Cardiac muscle cell (in vitro differentiated cells and primary cell): Measurements from ENCODE around the gene SMIM22. TPM values are rescaled to one million over a fixed set of nuclear protein-coding genes. Genes with fewer than 3 reads are reported as not detected.

Source experiments
- DNase-seq, 2 donors: peaks; one replicate each; pipeline versions ENCODE4 v3.0.0 to v3.0.0-alpha.2; 2010 to 2017; ENCODE audit warnings: low read depth in 1 of 2, low spot score in 1 of 2
- H3K27ac ChIP-seq: fragments of 200-600 bp; sonication (generic); 2 replicates; pipeline ENCODE4 v1.5.1; 2016
- H3K27me3 ChIP-seq: fragments of 200-600 bp; sonication (generic); 2 replicates; pipeline ENCODE4 v1.6.0; 2016; ENCODE audit warnings: control low read depth
- H3K36me3 ChIP-seq: fragments of 200-600 bp; sonication (generic); 2 replicates; pipeline ENCODE4 v1.5.1; 2016; ENCODE audit warnings: control low read depth
- H3K4me1 ChIP-seq: fragments of 200-600 bp; sonication (generic); 2 replicates; pipeline ENCODE4 v1.8.1; 2017; ENCODE audit warnings: low read depth, mild to moderate bottlenecking, mixed run types
- H3K4me3 ChIP-seq: fragments of 200-600 bp; sonication (generic); 2 replicates; pipeline ENCODE4 v1.5.1; 2016; ENCODE audit warnings: mild to moderate bottlenecking
- H3K9me3 ChIP-seq: fragments of 200-600 bp; sonication (generic); 2 replicates; pipeline ENCODE4 v1.5.1; 2017; ENCODE audit warnings: low read depth, mild to moderate bottlenecking, control low read depth
- CTCF ChIP-seq: IDR thresholded peaks from 2 replicates; pipeline ENCODE4 v1.5.1; 2012; ENCODE audit warnings: low read depth, mild to moderate bottlenecking, low read length
- polyA plus RNA-seq: library from polyadenylated mRNA; unstranded; fragments of >200 nt; fragmentation: Nextera tagmentation; extraction: Ambion mirVana; gene quantifications from 2 replicates; pipeline ENCODE4 v1.2.1, GENCODE V29; 2016
- total RNA-seq: library from RNA; depleted of rRNA; stranded (reverse); fragments of >200 nt; gene quantifications from 2 replicates; pipeline ENCODE4 v1.2.3, GENCODE V29; 2016

Gene SMIM22
- total and polyA plus RNA-seq, 2 experiments from 2014 or later: 5.3 TPM; not detected in 1

DNA sequence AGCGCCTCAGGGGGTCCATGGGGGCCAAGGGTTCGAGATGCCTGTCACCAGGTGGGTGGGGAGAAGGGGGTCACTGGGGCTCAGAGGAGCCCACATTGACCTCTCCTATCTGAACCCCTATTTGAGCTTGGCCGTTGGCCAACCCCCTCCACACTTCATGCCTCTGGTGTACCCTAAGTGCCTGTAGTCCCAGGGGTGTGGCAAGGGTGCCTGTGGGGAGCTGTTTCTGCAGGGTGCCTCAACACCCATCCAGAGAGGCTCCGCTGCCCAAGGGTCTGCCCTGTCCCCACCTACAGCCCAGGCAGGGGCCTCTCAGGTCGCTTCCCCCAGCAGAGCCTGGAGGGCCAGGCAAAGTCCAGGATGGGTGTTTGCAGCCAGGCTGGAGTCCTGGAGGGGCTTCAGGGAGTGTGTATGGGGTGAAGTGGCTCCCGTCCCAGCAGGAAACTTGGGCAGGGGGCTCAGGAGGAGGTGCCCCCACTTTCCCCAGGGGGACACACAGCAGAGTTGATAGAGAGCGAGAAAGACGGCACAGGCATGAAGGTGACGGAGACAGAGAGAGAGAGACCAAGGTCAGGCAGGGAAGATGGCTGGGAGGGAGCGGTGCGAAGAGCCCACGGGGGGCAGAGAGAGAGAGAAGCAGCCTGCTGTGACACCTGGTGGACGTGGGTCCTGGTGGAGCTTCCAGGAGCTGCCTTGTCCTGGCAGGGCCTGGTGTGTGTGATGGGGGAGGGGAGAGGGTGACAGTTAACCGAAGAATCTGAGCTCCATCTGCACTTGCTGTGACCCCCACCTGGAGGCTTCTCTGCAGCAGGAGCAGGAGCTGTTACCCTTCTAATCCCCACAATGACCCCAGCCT is 7.3 kb upstream of the SMIM22 start, which contains the start of gene SEPTIN12:
TSS of gene SEPTIN12 (minus strand) at position 719 of the 856 bp plus-strand sequence. CDS start at position 19, 700 bp downstream.
- TF ChIP-seq CTCF: no peak
- no peak within 1 kb of the TSS for H3K4me3 ChIP-seq
- H3K36me3 ChIP-seq: no peaks in the 10 kb centered on the region
- peak within 1 kb of the TSS; percentile 5 for H3K27ac ChIP-seq
- peaks cover 16% of the 10 kb centered on the region for H3K4me1 ChIP-seq
- no peaks in the 10 kb centered on the region for H3K9me3 ChIP-seq
- no peaks in the 10 kb centered on the region for H3K27me3 ChIP-seq
- DNase-seq: peak in 1 of 2 donors; percentile 24

- no peaks in the 10 kb centered on the region for H3K36me3 ChIP-seq
- H3K27ac ChIP-seq: peak overlapping the region; percentile 5
- no peaks in the 10 kb centered on the region for H3K9me3 ChIP-seq
- no peaks in the 10 kb centered on the region for H3K27me3 ChIP-seq
- no peak overlapping the region for H3K4me3 ChIP-seq
- H3K4me1 ChIP-seq: peaks cover 16% of the 10 kb centered on the region
- no peak for TF ChIP-seq CTCF
- DNase-seq: peak in 1 of 2 donors; percentile 20
Measured at GRCh38 chr16:4788489-4788889, 6.7 kb upstream of the SMIM22 start.

DNA sequence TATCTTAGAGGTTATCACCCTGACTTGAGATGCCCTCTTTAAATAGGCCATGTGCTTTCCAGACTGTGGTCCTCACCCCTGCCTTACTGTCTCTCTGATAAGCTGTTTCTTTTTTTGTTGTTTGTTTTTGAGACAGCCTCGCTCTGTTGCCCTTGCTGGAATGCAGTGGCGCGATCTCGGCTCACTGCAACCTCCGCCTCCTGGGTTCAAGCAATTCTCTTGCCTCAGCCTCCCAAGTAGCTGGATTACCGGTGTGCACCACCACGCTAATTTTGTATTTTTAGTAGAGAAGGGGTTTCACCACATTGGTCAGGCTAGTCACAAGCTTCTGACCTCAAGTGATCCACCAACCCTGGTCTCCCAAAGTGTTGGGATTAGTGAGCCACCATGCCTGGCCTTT is 6.3 kb upstream of the SMIM22 start:
- peaks cover 16% of the 10 kb centered on the region for H3K4me1 ChIP-seq
- no peak for DNase-seq
- no peaks in the 10 kb centered on the region for H3K27me3 ChIP-seq
- no peaks in the 10 kb centered on the region for H3K36me3 ChIP-seq
- TF ChIP-seq CTCF: no peak
- H3K27ac ChIP-seq: peak overlapping the region; percentile 5
- H3K4me3 ChIP-seq: no peak overlapping the region
- no peaks in the 10 kb centered on the region for H3K9me3 ChIP-seq

GRCh38 chr16:4790261-4790660 is 4.9 kb upstream of the SMIM22 start:
- Histone ChIP-seq H3K27ac (no peak overlapping the region), H3K36me3 (no peaks in the 10 kb centered on the region), H3K9me3 (no peaks in the 10 kb centered on the region), H3K4me3 (no peak overlapping the region), H3K4me1 (peaks cover 16% of the 10 kb centered on the region), H3K27me3 (no peaks in the 10 kb centered on the region)
- DNase-seq: no peak
- TF ChIP-seq CTCF: no peak

GRCh38 chr16:4790871-4791270 is 4.3 kb upstream of the SMIM22 start:
- Histone ChIP-seq H3K36me3 (no peaks in the 10 kb centered on the region), H3K27ac (no peak overlapping the region), H3K27me3 (no peaks in the 10 kb centered on the region), H3K4me3 (no peak overlapping the region), H3K4me1 (peaks cover 16% of the 10 kb centered on the region), H3K9me3 (no peaks in the 10 kb centered on the region)
- DNase-seq: no peak
- TF ChIP-seq CTCF: no peak
